Trophoblast cell (in vitro differentiated cells and primary cell): ENCODE results near the gene CUL2.
"Not testable (repeated sequence)": the region's sequence is repeated elsewhere in the genome, so short reads cannot be mapped to it uniquely, and the experiment has no call there.

Experiments used
- DNase-seq, 2 donors: peaks; one replicate each; pipeline ENCODE4 v3.0.0-alpha.2; 2016
- H2AFZ ChIP-seq: 2 replicates; pipeline ENCODE4 v1.6.1; 2013; ENCODE audit warnings: low read length, moderate library complexity, mild to moderate bottlenecking; ENCODE audit not compliant: insufficient read depth, poor library complexity
- H2AK5ac ChIP-seq: 2 replicates; pipeline ENCODE4 v1.6.1; 2013; ENCODE audit warnings: mild to moderate bottlenecking, low read length
- H2BK120ac ChIP-seq: 2 replicates; pipeline ENCODE4 v1.6.1; 2013; ENCODE audit warnings: low read length, mild to moderate bottlenecking, moderate library complexity; ENCODE audit not compliant: insufficient read depth, poor library complexity
- H2BK12ac ChIP-seq: 2 replicates; pipeline ENCODE4 v1.6.1; 2013; ENCODE audit warnings: mild to moderate bottlenecking, low read length, moderate library complexity
- H2BK5ac ChIP-seq: 2 replicates; pipeline ENCODE4 v1.6.1; 2013; ENCODE audit warnings: low read length, low read depth, moderate library complexity, mild to moderate bottlenecking; ENCODE audit not compliant: poor library complexity
- H3K14ac ChIP-seq: 2 replicates; pipeline ENCODE4 v1.6.1; 2013; ENCODE audit warnings: mild to moderate bottlenecking, low read length
- H3K18ac ChIP-seq: 2 replicates; pipeline ENCODE4 v1.6.1; 2013; ENCODE audit warnings: mild to moderate bottlenecking, low read length
- H3K23ac ChIP-seq: 2 replicates; pipeline ENCODE4 v1.6.1; 2013; ENCODE audit warnings: low read length
- H3K27ac ChIP-seq: 2 replicates; pipeline ENCODE4 v1.5.1; 2013; ENCODE audit warnings: low read depth, mild to moderate bottlenecking, inconsistent platforms, low read length, moderate library complexity
- H3K27me3 ChIP-seq: 2 replicates; pipeline ENCODE4 v1.6.1; 2013; ENCODE audit warnings: inconsistent platforms, mild to moderate bottlenecking, low read length, moderate library complexity; ENCODE audit not compliant: insufficient read depth
- H3K36me3 ChIP-seq, 2 experiments: 1 replicate in 1 of 2; 2 replicates in 1 of 2; pipeline ENCODE4 v1.6.1; 2013; ENCODE audit warnings: low read length in 2 of 2, mild to moderate bottlenecking in 2 of 2, moderate library complexity in 1 of 2; ENCODE audit not compliant: insufficient read depth in 2 of 2, control insufficient read depth in 1 of 2
- H3K4ac ChIP-seq: 2 replicates; pipeline ENCODE4 v1.6.1; 2013; ENCODE audit warnings: low read depth, mild to moderate bottlenecking, low read length, moderate library complexity
- H3K4me1 ChIP-seq, 2 experiments: 1 replicate in 1 of 2; 2 replicates in 1 of 2; pipeline ENCODE4 v1.6.1; 2013; ENCODE audit warnings: low read length in 2 of 2, mild to moderate bottlenecking in 2 of 2, moderate library complexity in 1 of 2; ENCODE audit not compliant: insufficient read depth in 2 of 2, control insufficient read depth in 1 of 2
- H3K4me2 ChIP-seq: 2 replicates; pipeline ENCODE4 v1.6.1; 2013; ENCODE audit warnings: inconsistent platforms, mild to moderate bottlenecking, low read length, moderate library complexity
- H3K4me3 ChIP-seq: 2 replicates; pipeline ENCODE4 v1.5.1; 2013; ENCODE audit warnings: mild to moderate bottlenecking, low read depth, low read length, inconsistent platforms
- H3K79me1 ChIP-seq: one replicate; pipeline ENCODE4 v1.6.1; 2013; ENCODE audit warnings: low read length
- H3K79me2 ChIP-seq: 2 replicates; pipeline ENCODE4 v1.6.1; 2013; ENCODE audit warnings: low read length, mild to moderate bottlenecking; ENCODE audit not compliant: control insufficient read depth, insufficient read depth, poor library complexity
- H3K9ac ChIP-seq: 2 replicates; pipeline ENCODE4 v1.6.1; 2013; ENCODE audit warnings: mild to moderate bottlenecking, low read length
- H3K9me3 ChIP-seq: 2 replicates; pipeline ENCODE4 v1.6.1; 2013; ENCODE audit warnings: low read depth, mild to moderate bottlenecking, control low read depth, inconsistent platforms, low read length; ENCODE audit not compliant: insufficient read depth
- H4K12ac ChIP-seq: 2 replicates; pipeline ENCODE4 v1.6.1; 2013; ENCODE audit warnings: low read depth, mild to moderate bottlenecking, low read length, moderate library complexity
- H4K8ac ChIP-seq: 2 replicates; pipeline ENCODE4 v1.6.1; 2013; ENCODE audit warnings: low read depth, mild to moderate bottlenecking, low read length, moderate library complexity
- H4K91ac ChIP-seq: one replicate; pipeline ENCODE4 v1.6.1; 2013; ENCODE audit warnings: low read depth, mild to moderate bottlenecking, low read length, moderate library complexity
- WGBS: extraction: QIAGEN DNeasy Blood & Tissue Kit; methylation state at CpG from one replicate; pipeline ENCODE4 v1.1.7; 2013; ENCODE audit warnings: missing lambda C conversion rate; ENCODE audit not compliant: insufficient read length, insufficient coverage; ENCODE audit errors: extremely low coverage; 5-methylcytosine and 5-hydroxymethylcytosine counted together

Gene CUL2

GRCh38 chr10:34976380-34976910 lies 113.7 kb downstream of the CUL2 start:
- H3K23ac ChIP-seq, H3K79me2 ChIP-seq, H3K9me3 ChIP-seq, H4K12ac ChIP-seq, H3K14ac ChIP-seq, H3K79me1 ChIP-seq, H3K18ac ChIP-seq, H3K4me2 ChIP-seq, H4K8ac ChIP-seq, H3K9ac ChIP-seq, H3K27ac ChIP-seq, H3K4me3 ChIP-seq, DNase-seq, H2AFZ ChIP-seq, H2BK12ac ChIP-seq, H2BK5ac ChIP-seq, H4K91ac ChIP-seq, H2BK120ac ChIP-seq, H3K4ac ChIP-seq, H2AK5ac ChIP-seq, H3K27me3 ChIP-seq, H3K36me3 ChIP-seq: not testable (repeated sequence)
- H3K4me1 ChIP-seq: peaks cover 19% of the 10 kb centered on the region in 2 experiments
- WGBS: no CpG with 5 or more reads among the region's 29 CpGs

DNA sequence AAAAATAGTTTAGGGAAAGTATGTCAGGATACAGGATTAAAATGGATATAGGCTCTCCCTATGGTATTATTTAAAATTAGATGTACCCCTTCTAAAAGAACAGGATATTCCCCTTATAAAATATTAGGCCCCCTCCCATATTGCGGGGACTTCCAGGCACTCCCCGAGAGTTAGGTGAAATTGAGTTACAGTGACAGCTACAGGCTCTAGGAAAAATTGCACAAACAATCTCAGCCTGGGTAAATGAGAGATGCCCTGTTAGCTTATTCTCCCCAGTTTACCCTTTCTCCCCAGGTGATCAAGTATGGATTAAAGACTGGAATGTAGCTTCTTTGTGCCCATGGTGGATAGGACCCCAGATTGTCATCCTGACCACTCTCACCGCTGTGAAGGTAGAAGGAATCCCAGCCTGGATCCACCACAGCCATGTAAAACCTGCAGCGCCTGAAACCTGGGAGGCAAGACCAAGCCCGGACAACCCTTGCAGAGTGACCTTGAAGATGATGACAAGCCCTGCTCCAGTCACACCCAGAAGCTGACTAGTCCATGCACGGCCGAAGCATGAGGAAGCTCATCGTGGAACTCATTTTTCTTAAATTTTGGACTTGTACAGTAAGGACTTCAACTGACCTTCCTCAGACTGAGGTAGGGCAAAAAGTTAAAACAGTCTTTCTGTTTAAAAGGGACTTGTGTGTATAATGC lies 115.6 kb downstream of the CUL2 start:
- not testable (repeated sequence) for H3K79me1 ChIP-seq, H2AFZ ChIP-seq, H4K91ac ChIP-seq, H3K14ac ChIP-seq, H3K9me3 ChIP-seq, H2BK120ac ChIP-seq, H2BK5ac ChIP-seq, H3K79me2 ChIP-seq, H3K4me3 ChIP-seq, H3K18ac ChIP-seq, H3K4me2 ChIP-seq, H3K36me3 ChIP-seq, H2BK12ac ChIP-seq, H3K23ac ChIP-seq, H4K12ac ChIP-seq, H2AK5ac ChIP-seq, H3K27me3 ChIP-seq, H4K8ac ChIP-seq, H3K9ac ChIP-seq, H3K4ac ChIP-seq
- H3K4me1 ChIP-seq: peaks cover 19 to 21% of the 10 kb centered on the region in 2 experiments
- H3K27ac ChIP-seq: peak overlapping the region; percentile 11
- WGBS: no CpG with 5 or more reads among the region's 8 CpGs
- peak in 1 of 2 donors; percentile 37 for DNase-seq

DNA sequence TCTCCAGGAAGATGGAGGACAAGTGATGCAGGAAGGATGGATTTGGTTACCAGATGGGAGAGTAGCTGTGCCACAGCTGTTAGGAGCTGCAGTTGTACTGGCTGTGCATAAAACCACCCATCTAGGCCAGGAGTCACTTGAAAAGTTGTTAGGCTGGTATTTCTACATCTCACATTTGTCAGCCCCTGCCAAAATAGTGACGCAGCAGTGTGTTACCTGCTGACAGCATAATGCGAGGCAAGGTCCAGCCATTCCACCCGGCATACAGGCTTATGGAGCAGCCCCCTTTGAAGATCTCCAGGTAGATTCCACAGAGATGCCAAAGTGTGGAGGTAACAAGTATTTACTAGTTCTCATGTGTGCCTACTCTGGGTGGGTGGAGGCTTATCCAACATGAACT lies 116.4 kb downstream of the CUL2 start:
- H2BK5ac ChIP-seq, H3K36me3 ChIP-seq, H3K79me2 ChIP-seq, H2AFZ ChIP-seq, H3K4ac ChIP-seq, H3K9ac ChIP-seq, H3K14ac ChIP-seq, H4K91ac ChIP-seq, H2BK12ac ChIP-seq, H4K12ac ChIP-seq, H2BK120ac ChIP-seq, H3K9me3 ChIP-seq, H3K79me1 ChIP-seq, H2AK5ac ChIP-seq, H3K18ac ChIP-seq, H3K4me3 ChIP-seq, H3K23ac ChIP-seq, H4K8ac ChIP-seq, H3K27me3 ChIP-seq: not testable (repeated sequence)
- peak; percentile 98 for DNase-seq
- WGBS: no CpG with 5 or more reads among the region's 3 CpGs
- Histone ChIP-seq H3K4me2 (peak overlapping the region; percentile 30), H3K4me1 (peaks cover 19 to 21% of the 10 kb centered on the region in 2 experiments), H3K27ac (peak overlapping the region; percentile 48)

GRCh38 chr10:34973121-34973520 lies 117.0 kb downstream of the CUL2 start:
- H3K4ac ChIP-seq: peak overlapping the region; percentile 14
- WGBS: no CpG with 5 or more reads among the region's 9 CpGs

More at GRCh38 chr10:34973121-34973520, 117.0 kb downstream of the CUL2 start:
- H3K9me3 ChIP-seq, H3K14ac ChIP-seq, H3K9ac ChIP-seq, H3K4me2 ChIP-seq, H4K8ac ChIP-seq, H2BK120ac ChIP-seq, H3K79me1 ChIP-seq, H3K79me2 ChIP-seq, H3K36me3 ChIP-seq, H2AFZ ChIP-seq, H2BK5ac ChIP-seq, H3K27ac ChIP-seq, H3K27me3 ChIP-seq, H3K4me3 ChIP-seq, H2AK5ac ChIP-seq, H3K18ac ChIP-seq, H3K23ac ChIP-seq, H4K12ac ChIP-seq: not testable (repeated sequence)
- Histone ChIP-seq H4K91ac (peak overlapping the region; percentile 35), H3K4me1 (peaks cover 17 to 19% of the 10 kb centered on the region in 2 experiments), H2BK12ac (peak overlapping the region; percentile 53)
- peak; percentile 33 to 65 for DNase-seq
